ENCODE measurements around the gene ARPIN. TPM values are rescaled to one million over a fixed set of nuclear protein-coding genes. Genes with fewer than 3 reads are reported as not detected.
A peak's percentile ranks its signal among the peaks of the same experiment; 100 is the strongest.

ARPIN gene
- total and polyA plus RNA-seq, 2 experiments from 2014 or later, result 5.4 to 9.0 TPM

DNA sequence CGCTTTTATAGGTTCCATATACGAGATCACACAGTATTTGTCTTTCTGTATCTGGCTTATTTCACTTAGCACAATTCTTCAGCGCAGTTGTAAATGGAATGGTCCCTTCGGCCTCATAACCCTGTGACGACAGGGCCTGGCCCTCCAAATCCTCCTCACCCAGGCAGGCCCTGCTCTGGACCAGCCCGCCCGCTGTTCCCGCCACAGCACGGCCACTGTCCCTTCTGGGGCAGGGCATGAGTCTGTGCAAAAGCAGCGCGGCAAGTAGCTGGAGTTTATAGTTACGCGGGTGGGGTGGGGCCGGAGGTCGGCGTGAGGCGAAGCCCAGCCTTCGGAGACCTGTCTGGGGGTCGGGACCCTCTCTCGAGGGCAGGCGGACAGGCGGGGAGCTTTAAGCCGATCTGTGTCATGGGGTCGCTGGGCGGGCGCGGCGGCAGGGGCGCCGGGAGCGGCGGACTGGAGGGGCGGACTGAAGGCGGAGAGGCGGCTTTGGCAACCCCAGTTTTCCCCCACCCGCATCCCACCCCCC, 543 bp downstream of the ARPIN start:
- no peaks in the 10 kb centered on the region for H3K79me2 ChIP-seq (ENCODE audit: insufficient read depth)
- H3F3A ChIP-seq (ENCODE audit: insufficient read depth), result no peaks in the 10 kb centered on the region
- H3K4me1 ChIP-seq (ENCODE audit: insufficient read depth), result peaks cover 8% of the 10 kb centered on the region; the same call in 1 of the 2 replicates
- peak; percentile 56 for DNase-seq
- TF ChIP-seq EZH2phosphoT487 (IDR thresholded peaks at IDR 0.05; ENCODE audit: insufficient read depth, low read depth), result no peak
- no peaks in the 10 kb centered on the region for H3K9me3 ChIP-seq (ENCODE audit: low read depth)
- WGBS, 2 experiments (ENCODE audit: low coverage in 1 of 2, low lambda C conversion rate in 2 of 2, missing lambda C conversion rate in 2 of 2), result 1% methylated on average over 23 to 30 of the region's 36 CpGs
- in situ Hi-C loops (cut with MboI), result no loop called here
- peak overlapping the region; percentile 96 for H2AFZ ChIP-seq
- H3K27ac ChIP-seq, result no peak overlapping the region
- no peaks in the 10 kb centered on the region for H3K36me3 ChIP-seq (ENCODE audit: low read depth)
- H3K4me3 ChIP-seq, result peak overlapping the region; percentile 87
- H3K4me2 ChIP-seq (ENCODE audit: unreplicated experiment), result peak overlapping the region; percentile 91
- no peaks in the 10 kb centered on the region for H3K27me3 ChIP-seq (replicated peaks; ENCODE audit: insufficient read depth)
- no peaks in the 10 kb centered on the region for H4K20me1 ChIP-seq (ENCODE audit: insufficient read depth)
- no peaks in the 10 kb centered on the region for H3K9me2 ChIP-seq (ENCODE audit: insufficient read depth)
- H3K9ac ChIP-seq, result peak overlapping the region; percentile 80

DNA sequence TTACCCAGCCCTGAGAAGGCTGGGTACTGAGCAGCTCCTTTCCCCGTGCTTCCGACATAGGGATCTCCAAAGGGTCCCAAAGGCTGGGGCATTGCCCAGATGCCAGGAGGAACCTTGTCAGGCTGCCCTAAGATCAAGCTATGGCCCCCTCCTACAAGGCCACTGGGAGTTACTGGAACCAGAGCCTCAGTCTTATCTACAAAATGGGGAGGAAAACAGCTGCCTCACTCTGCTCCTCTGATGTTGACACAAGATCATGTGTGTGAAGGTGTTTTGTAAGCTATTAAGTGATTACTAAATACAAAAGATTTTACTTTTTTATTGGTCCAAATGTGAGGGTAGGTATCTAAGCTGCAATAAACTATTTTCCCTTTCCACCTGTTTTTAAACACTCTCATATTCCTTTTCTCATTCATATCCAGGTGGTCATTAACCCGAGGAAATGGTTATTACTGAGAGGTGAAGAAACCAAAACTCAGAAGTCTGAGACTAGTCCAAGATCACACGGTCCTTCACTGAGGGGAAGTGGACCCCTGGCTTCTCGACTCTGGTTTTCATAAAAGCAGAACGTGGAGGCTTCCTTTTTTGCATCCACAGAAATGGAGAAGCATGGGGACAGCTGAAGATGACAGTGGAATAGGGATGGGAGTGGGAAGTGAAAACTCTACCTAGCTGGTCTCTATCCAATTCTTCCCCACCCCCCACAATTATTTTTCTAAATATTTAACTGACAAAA, 1.7 kb downstream of the ARPIN start:
- H3K4me2 ChIP-seq (ENCODE audit: unreplicated experiment), result no peak overlapping the region

DNA sequence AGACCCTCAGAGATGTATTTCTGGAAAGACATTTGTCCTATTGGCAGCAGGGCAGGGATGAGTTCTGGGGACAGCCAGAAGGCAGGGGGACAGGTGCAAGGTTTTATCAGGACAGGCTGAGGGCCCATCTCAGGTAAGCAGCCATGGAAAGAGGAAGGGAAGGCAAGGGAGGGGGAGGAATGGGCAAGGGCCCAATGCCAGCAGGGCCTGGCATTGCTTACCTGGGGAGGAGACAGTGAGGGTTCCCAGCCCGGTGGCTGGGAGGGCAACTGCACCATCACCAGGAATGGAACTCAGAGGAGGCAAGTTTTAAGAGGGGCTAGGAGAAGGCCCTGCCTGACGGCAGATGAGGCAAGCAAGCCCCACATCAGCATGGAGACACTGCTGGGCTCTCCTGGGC, 3.1 kb downstream of the ARPIN start:
- no peaks in the 10 kb centered on the region for H3K27me3 ChIP-seq (replicated peaks; ENCODE audit: insufficient read depth)
- no peak overlapping the region for H3K4me2 ChIP-seq (ENCODE audit: unreplicated experiment)
- H3K4me3 ChIP-seq, result no peak overlapping the region
- WGBS, 2 experiments (ENCODE audit: low coverage in 1 of 2, low lambda C conversion rate in 2 of 2, missing lambda C conversion rate in 2 of 2), result 67 to 77% methylated on average over 1 of the region's 2 CpGs
- H3K36me3 ChIP-seq (ENCODE audit: low read depth), result no peaks in the 10 kb centered on the region
- no peaks in the 10 kb centered on the region for H3K79me2 ChIP-seq (ENCODE audit: insufficient read depth)
- H3K4me1 ChIP-seq (ENCODE audit: insufficient read depth), result peaks cover 8% of the 10 kb centered on the region; the same call in 1 of the 2 replicates
- no peaks in the 10 kb centered on the region for H3K9me3 ChIP-seq (ENCODE audit: low read depth)
- H4K20me1 ChIP-seq (ENCODE audit: insufficient read depth), result no peaks in the 10 kb centered on the region
- H3F3A ChIP-seq (ENCODE audit: insufficient read depth), result no peaks in the 10 kb centered on the region
- no peak overlapping the region for H2AFZ ChIP-seq
- no peak for TF ChIP-seq EZH2 (IDR thresholded peaks at IDR 0.05; ENCODE audit: insufficient read depth, poor library complexity, severe bottlenecking)
- TF ChIP-seq EZH2phosphoT487 (IDR thresholded peaks at IDR 0.05; ENCODE audit: insufficient read depth, low read depth), result no peak
- no peak overlapping the region for H3K9ac ChIP-seq
- in situ Hi-C loops (cut with MboI), result no loop called here
- no peaks in the 10 kb centered on the region for H3K9me2 ChIP-seq (ENCODE audit: insufficient read depth)
- no peak overlapping the region for H3K27ac ChIP-seq
- DNase-seq, result no peak

More for the DNA sequence above, 1.7 kb downstream of the ARPIN start:
- H3K27ac ChIP-seq, result no peak overlapping the region
- H3K27me3 ChIP-seq (replicated peaks; ENCODE audit: insufficient read depth), result no peaks in the 10 kb centered on the region
- no peaks in the 10 kb centered on the region for H4K20me1 ChIP-seq (ENCODE audit: insufficient read depth)
- no peak for TF ChIP-seq EZH2 (IDR thresholded peaks at IDR 0.05; ENCODE audit: insufficient read depth, poor library complexity, severe bottlenecking)
- TF ChIP-seq EZH2phosphoT487 (IDR thresholded peaks at IDR 0.05; ENCODE audit: insufficient read depth, low read depth), result no peak
- no peak overlapping the region for H3K4me3 ChIP-seq
- H3K9ac ChIP-seq, result no peak overlapping the region
- H3K9me3 ChIP-seq (ENCODE audit: low read depth), result no peaks in the 10 kb centered on the region
- peaks cover 8% of the 10 kb centered on the region; the same call in 1 of the 2 replicates for H3K4me1 ChIP-seq (ENCODE audit: insufficient read depth)
- H3K79me2 ChIP-seq (ENCODE audit: insufficient read depth), result no peaks in the 10 kb centered on the region
- no peaks in the 10 kb centered on the region for H3F3A ChIP-seq (ENCODE audit: insufficient read depth)
- WGBS, 2 experiments (ENCODE audit: low coverage in 1 of 2, low lambda C conversion rate in 2 of 2, missing lambda C conversion rate in 2 of 2), result 94% methylated on average over 6 of the region's 6 CpGs
- DNase-seq, result no peak
- no peaks in the 10 kb centered on the region for H3K36me3 ChIP-seq (ENCODE audit: low read depth)
- H2AFZ ChIP-seq, result no peak overlapping the region
- H3K9me2 ChIP-seq (ENCODE audit: insufficient read depth), result no peaks in the 10 kb centered on the region
- in situ Hi-C loops (cut with MboI), result no loop called here

DNA sequence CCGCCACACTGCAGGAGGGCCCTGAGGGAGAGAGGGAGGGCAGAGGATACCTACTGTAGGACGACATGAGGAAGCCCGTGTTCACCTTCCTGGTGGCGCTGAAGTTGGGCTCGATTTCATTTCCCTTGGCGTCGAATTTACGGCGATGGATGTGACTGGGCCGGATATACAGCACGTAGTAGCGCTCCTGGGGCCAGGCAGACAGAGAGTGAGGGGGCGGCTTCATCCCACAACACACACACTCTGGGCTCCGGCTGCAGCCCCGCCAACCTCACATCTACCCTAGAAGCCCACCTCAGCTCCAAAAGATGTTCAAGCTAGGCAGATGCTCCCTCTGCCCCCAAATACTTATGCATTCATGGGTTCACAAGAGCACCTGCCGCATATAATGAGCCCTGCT, 4.5 kb downstream of the ARPIN start:
- 88 to 91% methylated on average over 16 of the region's 16 CpGs for WGBS, 2 experiments (ENCODE audit: low coverage in 1 of 2, low lambda C conversion rate in 2 of 2, missing lambda C conversion rate in 2 of 2)
- Histone ChIP-seq H3K9me3 (ENCODE audit: low read depth) (no peaks in the 10 kb centered on the region), H4K20me1 (ENCODE audit: insufficient read depth) (no peaks in the 10 kb centered on the region), H3F3A (ENCODE audit: insufficient read depth) (no peaks in the 10 kb centered on the region), H3K27ac (no peak overlapping the region), H3K36me3 (ENCODE audit: low read depth) (no peaks in the 10 kb centered on the region), H3K79me2 (ENCODE audit: insufficient read depth) (no peaks in the 10 kb centered on the region), H3K9ac (no peak overlapping the region), H3K9me2 (ENCODE audit: insufficient read depth) (no peaks in the 10 kb centered on the region), H3K4me3 (no peak overlapping the region), H2AFZ (no peak overlapping the region), H3K27me3 (replicated peaks; ENCODE audit: insufficient read depth) (no peaks in the 10 kb centered on the region), H3K4me2 (ENCODE audit: unreplicated experiment) (no peak overlapping the region), H3K4me1 (ENCODE audit: insufficient read depth) (peaks cover 8% of the 10 kb centered on the region; the same call in 1 of the 2 replicates)
- DNase-seq, result no peak
- in situ Hi-C loops (cut with MboI), result no loop called here
- TF ChIP-seq EZH2phosphoT487 (IDR thresholded peaks at IDR 0.05; ENCODE audit: insufficient read depth, low read depth) (no peak), EZH2 (IDR thresholded peaks at IDR 0.05; ENCODE audit: insufficient read depth, poor library complexity, severe bottlenecking) (no peak)

Measured in GM23248 (cell line).